Neural cell (in vitro differentiated cells): ENCODE data around the gene SAMD3.

Source experiments
- CTCF ChIP-seq: fragments of 450-650 bp; IDR thresholded peaks from 2 replicates; pipeline ENCODE4 v1.5.1; 2014; ENCODE audit warnings: antibody characterized with exemption, mild to moderate bottlenecking, moderate library complexity; ENCODE audit not compliant: poor library complexity, severe bottlenecking
- TAF1 ChIP-seq: IDR thresholded peaks from 2 replicates; pipeline ENCODE4 v1.6.1; 2012; ENCODE audit warnings: low read depth

- TF ChIP-seq TAF1 (no peak), CTCF (no peak)
Observed at GRCh38 chr6:130252527-130253237, 29.9 kb upstream of the SAMD3 start.
